ENCODE measurements around the gene HMSD. TPM values are rescaled to one million over a fixed set of nuclear protein-coding genes. Genes with fewer than 3 reads are reported as not detected.

The HMSD gene
- polyA plus RNA-seq, 1 of the 3 experiments (the other 2 are of a cell fraction): not detected

DNA sequence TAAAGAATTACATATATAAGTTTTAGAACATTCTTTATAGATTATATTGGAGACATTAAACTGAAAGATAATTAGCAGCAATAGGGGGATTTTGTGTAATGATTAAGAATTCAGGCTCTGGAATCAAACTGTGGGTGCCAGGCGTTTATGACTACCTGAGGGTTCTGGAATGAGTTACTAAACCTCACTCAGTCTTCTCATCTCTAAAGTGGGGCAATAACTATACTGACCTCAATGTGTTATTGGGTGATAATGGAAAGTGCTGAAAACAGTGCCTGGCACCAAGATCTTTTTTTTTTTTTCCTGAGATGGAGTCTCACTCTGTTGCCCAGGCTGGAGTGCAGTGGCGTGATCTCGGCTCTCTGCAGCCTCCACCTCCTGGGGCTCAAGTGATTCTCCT lies 27.9 kb downstream of the HMSD start:
- ChIA-PET POLR2A (no interaction called here), CTCF (interaction anchor here (2.8 to 4.2 kb wide), 2 partner anchors 13 to 18 kb away, joined by 15 to 17 read pairs; no protein-coding TSS in a partner anchor)
- H3F3A ChIP-seq (replicated peaks; ENCODE audit: insufficient read depth): no peaks in the 10 kb centered on the region

More for the DNA sequence above, 27.9 kb downstream of the HMSD start:
- H3K36me3 ChIP-seq (replicated peaks in 1 of 2; ENCODE audit: control insufficient read depth in 1 of 2, insufficient read depth in 2 of 2, low read length in 1 of 2): no peaks in the 10 kb centered on the region
- no peak for TF ChIP-seq ELF1 (IDR thresholded peaks at IDR 0.05)
- TF ChIP-seq, protein P1, sequence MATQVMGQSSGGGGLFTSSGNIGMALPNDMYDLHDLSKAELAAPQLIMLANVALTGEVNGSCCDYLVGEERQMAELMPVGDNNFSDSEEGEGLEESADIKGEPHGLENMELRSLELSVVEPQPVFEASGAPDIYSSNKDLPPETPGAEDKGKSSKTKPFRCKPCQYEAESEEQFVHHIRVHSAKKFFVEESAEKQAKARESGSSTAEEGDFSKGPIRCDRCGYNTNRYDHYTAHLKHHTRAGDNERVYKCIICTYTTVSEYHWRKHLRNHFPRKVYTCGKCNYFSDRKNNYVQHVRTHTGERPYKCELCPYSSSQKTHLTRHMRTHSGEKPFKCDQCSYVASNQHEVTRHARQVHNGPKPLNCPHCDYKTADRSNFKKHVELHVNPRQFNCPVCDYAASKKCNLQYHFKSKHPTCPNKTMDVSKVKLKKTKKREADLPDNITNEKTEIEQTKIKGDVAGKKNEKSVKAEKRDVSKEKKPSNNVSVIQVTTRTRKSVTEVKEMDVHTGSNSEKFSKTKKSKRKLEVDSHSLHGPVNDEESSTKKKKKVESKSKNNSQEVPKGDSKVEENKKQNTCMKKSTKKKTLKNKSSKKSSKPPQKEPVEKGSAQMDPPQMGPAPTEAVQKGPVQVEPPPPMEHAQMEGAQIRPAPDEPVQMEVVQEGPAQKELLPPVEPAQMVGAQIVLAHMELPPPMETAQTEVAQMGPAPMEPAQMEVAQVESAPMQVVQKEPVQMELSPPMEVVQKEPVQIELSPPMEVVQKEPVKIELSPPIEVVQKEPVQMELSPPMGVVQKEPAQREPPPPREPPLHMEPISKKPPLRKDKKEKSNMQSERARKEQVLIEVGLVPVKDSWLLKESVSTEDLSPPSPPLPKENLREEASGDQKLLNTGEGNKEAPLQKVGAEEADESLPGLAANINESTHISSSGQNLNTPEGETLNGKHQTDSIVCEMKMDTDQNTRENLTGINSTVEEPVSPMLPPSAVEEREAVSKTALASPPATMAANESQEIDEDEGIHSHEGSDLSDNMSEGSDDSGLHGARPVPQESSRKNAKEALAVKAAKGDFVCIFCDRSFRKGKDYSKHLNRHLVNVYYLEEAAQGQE (IDR thresholded peaks at IDR 0.05; ENCODE audit: low read depth, low read length): no peak
- no peak for TF ChIP-seq GABPA (IDR thresholded peaks at IDR 0.05; ENCODE audit: low read depth)
- no peak for TF ChIP-seq CTCF (IDR thresholded peaks at IDR 0.05)
- TF ChIP-seq FOXM1 (IDR thresholded peaks at IDR 0.05; ENCODE audit: low read depth): no peak
- no peak for TF ChIP-seq CHD2 (IDR thresholded peaks at IDR 0.05; ENCODE audit: low read length, partially characterized antibody)
- no peak for TF ChIP-seq TAF1 (IDR thresholded peaks at IDR 0.05; ENCODE audit: borderline replicate concordance, low read depth, low read length)
- TF ChIP-seq MXI1 (IDR thresholded peaks at IDR 0.05; ENCODE audit: low read depth, low read length): no peak
- TF ChIP-seq TCF12 (IDR thresholded peaks at IDR 0.05): no peak
- TF ChIP-seq GATA2 (CRISPR knock-in tag; IDR thresholded peaks at IDR 0.05): no peak
- no peak for TF ChIP-seq FOSL2 (IDR thresholded peaks at IDR 0.05; ENCODE audit: borderline replicate concordance, low read depth)
- TF ChIP-seq, protein P2, sequence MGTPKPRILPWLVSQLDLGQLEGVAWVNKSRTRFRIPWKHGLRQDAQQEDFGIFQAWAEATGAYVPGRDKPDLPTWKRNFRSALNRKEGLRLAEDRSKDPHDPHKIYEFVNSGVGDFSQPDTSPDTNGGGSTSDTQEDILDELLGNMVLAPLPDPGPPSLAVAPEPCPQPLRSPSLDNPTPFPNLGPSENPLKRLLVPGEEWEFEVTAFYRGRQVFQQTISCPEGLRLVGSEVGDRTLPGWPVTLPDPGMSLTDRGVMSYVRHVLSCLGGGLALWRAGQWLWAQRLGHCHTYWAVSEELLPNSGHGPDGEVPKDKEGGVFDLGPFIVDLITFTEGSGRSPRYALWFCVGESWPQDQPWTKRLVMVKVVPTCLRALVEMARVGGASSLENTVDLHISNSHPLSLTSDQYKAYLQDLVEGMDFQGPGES (IDR thresholded peaks at IDR 0.05; ENCODE audit: low read depth, low read length): no peak
- TF ChIP-seq RAD21 (IDR thresholded peaks at IDR 0.05; ENCODE audit: low read length): no peak
- TF ChIP-seq RFX5 (IDR thresholded peaks at IDR 0.05; ENCODE audit: low read length): no peak
- TF ChIP-seq, protein P3, sequence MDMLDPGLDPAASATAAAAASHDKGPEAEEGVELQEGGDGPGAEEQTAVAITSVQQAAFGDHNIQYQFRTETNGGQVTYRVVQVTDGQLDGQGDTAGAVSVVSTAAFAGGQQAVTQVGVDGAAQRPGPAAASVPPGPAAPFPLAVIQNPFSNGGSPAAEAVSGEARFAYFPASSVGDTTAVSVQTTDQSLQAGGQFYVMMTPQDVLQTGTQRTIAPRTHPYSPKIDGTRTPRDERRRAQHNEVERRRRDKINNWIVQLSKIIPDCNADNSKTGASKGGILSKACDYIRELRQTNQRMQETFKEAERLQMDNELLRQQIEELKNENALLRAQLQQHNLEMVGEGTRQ (IDR thresholded peaks at IDR 0.05; ENCODE audit: borderline replicate concordance, low read depth, low read length): no peak
- no peak for TF ChIP-seq ZBTB33 (IDR thresholded peaks at IDR 0.05; ENCODE audit: borderline replicate concordance, low read depth)
- no peak overlapping the region for H3K27ac ChIP-seq (ENCODE audit: low read depth in 2 of 2, low read length in 1 of 2)
- 86% methylated on average over 3 of the region's 3 CpGs for WGBS (ENCODE audit: low lambda C conversion rate)
- no peak overlapping the region for H2AFZ ChIP-seq (ENCODE audit: low read depth)
- no peak overlapping the region for H3K4me2 ChIP-seq
- peaks cover 13% of the 10 kb centered on the region for H3K79me2 ChIP-seq (ENCODE audit: insufficient read depth)
- H4K20me1 ChIP-seq (ENCODE audit: insufficient read depth): no peaks in the 10 kb centered on the region
- H3K9ac ChIP-seq: no peak overlapping the region
- H3K4me3 ChIP-seq (ENCODE audit: low read depth in 2 of 2, low read length in 1 of 2): no peak overlapping the region
- no peaks in the 10 kb centered on the region for H3K27me3 ChIP-seq (ENCODE audit: insufficient read depth)
- no peak for DNase-seq
- H3K4me1 ChIP-seq (ENCODE audit: control insufficient read depth in 1 of 2, insufficient read depth in 2 of 2, low read depth in 1 of 2, low read length in 1 of 2): no peaks in the 10 kb centered on the region; a peak in 2 of 4 replicates
- H3K9me2 ChIP-seq: no peaks in the 10 kb centered on the region
- H3K9me3 ChIP-seq: no peaks in the 10 kb centered on the region
